ENCODE data around the gene PLEKHA7. TPM values are rescaled to one million over a fixed set of nuclear protein-coding genes. Genes with fewer than 3 reads are reported as not detected.

Gene PLEKHA7
- polyA plus RNA-seq, 1 donor, result 59.0 TPM

DNA sequence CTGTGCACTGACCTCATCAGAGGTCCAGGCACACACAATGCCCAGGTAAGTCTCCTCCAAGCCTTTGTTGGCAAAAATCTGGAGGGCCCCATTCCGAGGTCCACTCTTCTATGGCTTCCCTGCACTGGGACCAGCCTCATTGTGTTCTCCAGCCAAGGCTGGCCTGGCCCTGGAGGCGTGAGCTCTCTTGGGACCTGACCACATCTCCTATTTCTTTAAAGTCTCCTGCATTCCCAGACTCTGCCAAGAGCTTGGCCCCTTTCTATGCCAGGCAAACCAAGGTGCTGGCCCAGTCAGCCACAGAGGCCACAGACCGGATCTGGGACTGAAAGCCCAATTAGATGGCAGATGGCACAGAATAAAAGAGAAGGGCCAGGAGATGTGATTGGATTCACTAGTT, 220.7 kb downstream of the PLEKHA7 start:
- Histone ChIP-seq H3K36me3 (ENCODE audit: control insufficient read depth, insufficient read depth, low read length) (peaks cover 65% of the 10 kb centered on the region), H3K27ac (ENCODE audit: low read length) (no peak overlapping the region), H3K27me3 (ENCODE audit: control insufficient read depth, insufficient read depth, low read length) (no peaks in the 10 kb centered on the region), H3K4me1 (ENCODE audit: control insufficient read depth, insufficient read depth, low read length) (peaks cover 6% of the 10 kb centered on the region), H3K9me3 (ENCODE audit: control insufficient read depth, low read depth, low read length) (no peaks in the 10 kb centered on the region), H3K4me3 (ENCODE audit: low read length) (no peak overlapping the region)
- WGBS (ENCODE audit: insufficient coverage, low lambda C conversion rate), result no CpG with 5 or more reads among the region's 3 CpGs
- DNase-seq, result no peak

GRCh38 chr11:16793009-16793408, 221.2 kb downstream of the PLEKHA7 start:
- DNase-seq, result no peak
- WGBS (ENCODE audit: insufficient coverage, low lambda C conversion rate), result no CpG with 5 or more reads among the region's 3 CpGs
- H3K4me3 ChIP-seq (ENCODE audit: low read length), result no peak overlapping the region
- H3K4me1 ChIP-seq (ENCODE audit: control insufficient read depth, insufficient read depth, low read length), result peaks cover 6% of the 10 kb centered on the region
- H3K27me3 ChIP-seq (ENCODE audit: control insufficient read depth, insufficient read depth, low read length), result no peaks in the 10 kb centered on the region
- H3K36me3 ChIP-seq (ENCODE audit: control insufficient read depth, insufficient read depth, low read length), result peaks cover 68% of the 10 kb centered on the region
- H3K9me3 ChIP-seq (ENCODE audit: control insufficient read depth, low read depth, low read length), result no peaks in the 10 kb centered on the region
- peak overlapping the region; percentile 59 for H3K27ac ChIP-seq (ENCODE audit: low read length)

- Histone ChIP-seq H3K27ac (ENCODE audit: low read length) (peak overlapping the region; percentile 59), H3K27me3 (ENCODE audit: control insufficient read depth, insufficient read depth, low read length) (no peaks in the 10 kb centered on the region), H3K9me3 (ENCODE audit: control insufficient read depth, low read depth, low read length) (no peaks in the 10 kb centered on the region), H3K4me3 (ENCODE audit: low read length) (no peak overlapping the region), H3K4me1 (ENCODE audit: control insufficient read depth, insufficient read depth, low read length) (peaks cover 6% of the 10 kb centered on the region), H3K36me3 (ENCODE audit: control insufficient read depth, insufficient read depth, low read length) (peaks cover 65% of the 10 kb centered on the region)
- DNase-seq, result no peak
These were observed 221.8 kb downstream of the PLEKHA7 start for GRCh38 chr11:16792426-16792825.

GRCh38 chr11:16791191-16791961, 222.8 kb downstream of the PLEKHA7 start:
- no peaks in the 10 kb centered on the region for H3K27me3 ChIP-seq (ENCODE audit: control insufficient read depth, insufficient read depth, low read length)
- H3K9me3 ChIP-seq (ENCODE audit: control insufficient read depth, low read depth, low read length), result no peaks in the 10 kb centered on the region
- H3K4me1 ChIP-seq (ENCODE audit: control insufficient read depth, insufficient read depth, low read length), result peaks cover 9% of the 10 kb centered on the region
- WGBS (ENCODE audit: insufficient coverage, low lambda C conversion rate), result 80% methylated on average over 1 of the region's 13 CpGs
- peak; percentile 62 to 67 for DNase-seq
- H3K36me3 ChIP-seq (ENCODE audit: control insufficient read depth, insufficient read depth, low read length), result peaks cover 61% of the 10 kb centered on the region
- peak overlapping the region; percentile 78 for H3K27ac ChIP-seq (ENCODE audit: low read length)
- no peak overlapping the region for H3K4me3 ChIP-seq (ENCODE audit: low read length)

GRCh38 chr11:16790486-16791190, 223.6 kb downstream of the PLEKHA7 start:
- H3K27ac ChIP-seq (ENCODE audit: low read length), result peak overlapping the region; percentile 78
- WGBS (ENCODE audit: insufficient coverage, low lambda C conversion rate), result no CpG with 5 or more reads among the region's 16 CpGs
- peaks cover 16% of the 10 kb centered on the region for H3K4me1 ChIP-seq (ENCODE audit: control insufficient read depth, insufficient read depth, low read length)
- no peak overlapping the region for H3K4me3 ChIP-seq (ENCODE audit: low read length)
- no peaks in the 10 kb centered on the region for H3K27me3 ChIP-seq (ENCODE audit: control insufficient read depth, insufficient read depth, low read length)
- H3K9me3 ChIP-seq (ENCODE audit: control insufficient read depth, low read depth, low read length), result no peaks in the 10 kb centered on the region
- peaks cover 63% of the 10 kb centered on the region for H3K36me3 ChIP-seq (ENCODE audit: control insufficient read depth, insufficient read depth, low read length)
- DNase-seq, result no peak

DNA sequence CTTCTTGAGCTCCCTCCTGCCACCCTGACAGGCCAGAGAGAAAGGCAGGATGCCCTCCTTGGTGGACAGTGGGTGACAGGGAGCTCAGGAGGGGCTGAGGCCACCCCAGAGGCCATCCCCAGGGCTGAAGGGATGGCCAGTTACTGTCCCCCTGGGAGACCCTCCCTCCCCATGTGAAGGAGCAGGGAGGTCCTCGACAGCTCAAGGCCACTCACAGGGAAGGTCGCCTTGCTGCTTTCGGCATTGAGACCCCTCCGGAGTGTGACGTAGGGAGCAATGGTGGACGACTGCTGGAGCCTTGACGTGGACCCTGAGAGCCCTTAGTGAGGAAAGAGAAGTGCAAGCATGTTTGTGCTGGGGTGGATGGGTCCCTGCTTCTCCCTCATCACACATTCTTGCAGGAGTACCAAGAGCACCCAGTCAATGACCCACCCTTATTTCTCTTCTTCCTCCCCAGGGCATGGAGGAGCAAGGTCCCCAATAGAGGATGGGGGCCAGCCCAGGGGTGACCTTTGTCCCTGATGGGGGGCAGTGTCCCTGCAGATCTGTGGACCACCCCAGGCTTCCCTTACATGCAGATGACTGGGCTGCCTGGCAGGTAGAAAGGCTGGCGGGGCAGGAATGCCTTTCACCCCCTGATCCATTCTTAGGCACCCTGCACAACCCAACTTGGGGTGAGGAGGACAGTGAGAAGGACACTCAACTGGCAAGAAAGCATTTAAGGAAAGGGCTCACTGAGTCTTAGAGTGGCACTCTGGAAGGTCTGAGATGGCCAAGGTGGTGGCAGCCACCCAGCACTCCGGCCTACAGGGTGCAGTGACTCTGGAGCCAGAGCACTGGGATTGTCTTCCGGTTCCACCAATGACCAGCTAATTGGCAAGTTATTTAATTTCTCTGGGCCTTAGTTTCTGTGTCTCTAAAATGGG, 224.4 kb downstream of the PLEKHA7 start:
- Histone ChIP-seq H3K27me3 (ENCODE audit: control insufficient read depth, insufficient read depth, low read length) (no peaks in the 10 kb centered on the region), H3K9me3 (ENCODE audit: control insufficient read depth, low read depth, low read length) (no peaks in the 10 kb centered on the region), H3K27ac (ENCODE audit: low read length) (no peak overlapping the region), H3K4me1 (ENCODE audit: control insufficient read depth, insufficient read depth, low read length) (peaks cover 17% of the 10 kb centered on the region), H3K4me3 (ENCODE audit: low read length) (no peak overlapping the region), H3K36me3 (ENCODE audit: control insufficient read depth, insufficient read depth, low read length) (peaks cover 60% of the 10 kb centered on the region)
- WGBS (ENCODE audit: insufficient coverage, low lambda C conversion rate), result no CpG with 5 or more reads among the region's 10 CpGs
- DNase-seq, result no peak

DNA sequence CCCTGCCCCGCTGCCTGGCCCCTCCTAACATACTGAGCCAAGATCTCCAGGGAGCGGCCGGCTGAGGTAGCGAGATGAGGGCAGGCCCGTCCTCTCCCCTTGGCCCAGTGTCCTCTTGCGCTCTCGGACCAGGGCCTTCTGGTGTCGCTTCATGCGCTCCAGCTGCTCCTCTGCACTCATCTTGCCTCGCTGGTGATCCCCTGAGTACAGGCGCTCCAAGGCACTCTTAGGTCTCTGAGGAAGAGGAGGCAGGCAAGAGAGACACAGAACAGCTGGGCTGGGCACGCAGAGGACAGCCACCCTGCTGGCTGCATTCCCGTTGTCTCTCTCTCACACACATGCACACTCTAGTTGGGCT, 225.2 kb downstream of the PLEKHA7 start:
- no peak for DNase-seq
- H3K27me3 ChIP-seq (ENCODE audit: control insufficient read depth, insufficient read depth, low read length), result no peaks in the 10 kb centered on the region
- H3K4me1 ChIP-seq (ENCODE audit: control insufficient read depth, insufficient read depth, low read length), result peaks cover 17% of the 10 kb centered on the region
- peaks cover 55% of the 10 kb centered on the region for H3K36me3 ChIP-seq (ENCODE audit: control insufficient read depth, insufficient read depth, low read length)
- no CpG with 5 or more reads among the region's 13 CpGs for WGBS (ENCODE audit: insufficient coverage, low lambda C conversion rate)
- H3K9me3 ChIP-seq (ENCODE audit: control insufficient read depth, low read depth, low read length), result no peaks in the 10 kb centered on the region
- H3K4me3 ChIP-seq (ENCODE audit: low read length), result no peak overlapping the region
- no peak overlapping the region for H3K27ac ChIP-seq (ENCODE audit: low read length)

DNA sequence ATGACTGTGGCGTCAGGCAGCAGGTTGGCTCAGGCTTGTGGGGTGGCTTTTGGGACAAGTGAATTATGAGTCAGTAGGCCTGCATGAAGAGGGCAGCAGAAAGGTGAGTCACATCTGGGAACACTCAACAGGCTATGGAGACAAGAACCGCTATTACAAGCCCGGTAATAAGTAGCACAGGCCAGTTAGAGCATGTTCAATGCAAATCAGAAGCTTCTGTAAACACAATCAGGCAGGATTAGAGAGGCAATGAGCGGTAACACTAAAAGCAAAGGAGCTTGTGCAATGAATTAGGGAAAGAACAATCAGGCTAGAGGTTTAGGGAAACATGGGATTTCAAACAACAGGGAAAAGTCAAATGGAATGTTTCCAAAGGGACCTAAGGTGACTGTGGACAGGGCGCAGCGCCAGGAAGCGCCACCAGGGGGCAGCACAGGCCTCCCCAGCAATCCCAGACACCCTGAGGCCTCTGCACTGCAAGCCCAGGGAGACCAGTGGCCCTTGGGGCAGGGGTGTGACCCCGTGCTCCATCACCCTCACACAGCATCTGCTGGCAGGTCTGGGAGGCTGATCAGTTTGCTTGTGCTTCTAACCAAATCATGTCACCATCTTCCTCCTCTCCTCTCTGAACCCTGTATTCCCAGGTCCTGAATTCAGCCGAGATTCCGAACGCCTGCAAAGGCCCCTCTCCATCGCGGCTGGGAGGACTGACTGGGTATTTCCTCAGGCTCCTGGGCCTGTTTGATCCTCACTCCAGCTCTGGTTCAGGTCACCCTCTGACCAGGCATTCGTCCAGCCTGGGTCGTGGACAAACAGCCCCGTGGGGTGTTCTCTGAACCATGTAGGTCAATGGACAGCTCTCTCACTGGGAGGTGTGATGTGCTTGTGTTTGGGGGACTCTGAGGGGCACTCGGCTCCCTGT, 225.8 kb downstream of the PLEKHA7 start:
- DNase-seq, result peak; percentile 42 to 59
- Histone ChIP-seq H3K27ac (ENCODE audit: low read length) (no peak overlapping the region), H3K4me1 (ENCODE audit: control insufficient read depth, insufficient read depth, low read length) (peaks cover 17% of the 10 kb centered on the region), H3K27me3 (ENCODE audit: control insufficient read depth, insufficient read depth, low read length) (no peaks in the 10 kb centered on the region), H3K36me3 (ENCODE audit: control insufficient read depth, insufficient read depth, low read length) (peaks cover 55% of the 10 kb centered on the region), H3K9me3 (ENCODE audit: control insufficient read depth, low read depth, low read length) (no peaks in the 10 kb centered on the region), H3K4me3 (ENCODE audit: low read length) (no peak overlapping the region)
- WGBS (ENCODE audit: insufficient coverage, low lambda C conversion rate), result 67% methylated on average over 2 of the region's 17 CpGs

DNA sequence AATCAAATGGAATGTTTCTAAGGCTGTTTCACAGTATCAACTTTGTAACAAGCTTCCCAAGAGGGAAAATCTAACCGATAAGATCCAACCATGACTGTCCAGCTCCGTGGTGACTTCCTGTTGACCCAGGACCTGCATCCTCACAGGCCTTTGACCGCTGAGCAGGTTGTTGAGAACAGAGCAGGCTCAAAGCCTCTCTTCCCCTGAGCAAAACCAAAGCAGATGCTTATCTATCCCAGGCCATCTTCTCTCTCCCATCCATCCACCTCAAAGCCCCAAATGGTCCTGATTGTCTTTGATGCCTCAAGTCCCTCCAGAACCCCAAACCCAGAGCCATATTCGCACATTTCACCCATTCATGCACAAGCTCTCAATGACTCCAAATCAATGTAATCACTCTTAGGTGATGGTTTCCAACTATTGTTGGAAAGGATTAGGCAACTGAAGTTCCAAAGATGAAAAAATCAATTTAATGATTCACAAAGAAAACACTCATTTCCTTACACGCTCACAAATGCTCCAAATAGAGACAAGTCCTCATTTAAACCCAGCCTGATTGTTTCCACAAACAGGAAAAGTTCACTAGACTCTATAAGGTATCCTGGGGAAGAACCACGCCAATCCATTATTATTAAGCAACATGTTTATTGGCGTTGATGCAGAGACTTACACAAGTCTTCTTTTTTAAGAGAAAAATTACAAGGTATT, 227.0 kb downstream of the PLEKHA7 start:
- H3K4me1 ChIP-seq (ENCODE audit: control insufficient read depth, insufficient read depth, low read length), result peaks cover 20% of the 10 kb centered on the region

More for the DNA sequence above, 227.0 kb downstream of the PLEKHA7 start:
- H3K4me3 ChIP-seq (ENCODE audit: low read length), result no peak overlapping the region
- no peak for DNase-seq
- H3K9me3 ChIP-seq (ENCODE audit: control insufficient read depth, low read depth, low read length), result no peaks in the 10 kb centered on the region
- no peaks in the 10 kb centered on the region for H3K27me3 ChIP-seq (ENCODE audit: control insufficient read depth, insufficient read depth, low read length)
- WGBS (ENCODE audit: insufficient coverage, low lambda C conversion rate), result no CpG with 5 or more reads among the region's 7 CpGs
- peaks cover 59% of the 10 kb centered on the region for H3K36me3 ChIP-seq (ENCODE audit: control insufficient read depth, insufficient read depth, low read length)
- no peak overlapping the region for H3K27ac ChIP-seq (ENCODE audit: low read length)

Measured in large intestine (tissue), 3 donors.